Measurements from ENCODE around the gene GPHN.

DNA sequence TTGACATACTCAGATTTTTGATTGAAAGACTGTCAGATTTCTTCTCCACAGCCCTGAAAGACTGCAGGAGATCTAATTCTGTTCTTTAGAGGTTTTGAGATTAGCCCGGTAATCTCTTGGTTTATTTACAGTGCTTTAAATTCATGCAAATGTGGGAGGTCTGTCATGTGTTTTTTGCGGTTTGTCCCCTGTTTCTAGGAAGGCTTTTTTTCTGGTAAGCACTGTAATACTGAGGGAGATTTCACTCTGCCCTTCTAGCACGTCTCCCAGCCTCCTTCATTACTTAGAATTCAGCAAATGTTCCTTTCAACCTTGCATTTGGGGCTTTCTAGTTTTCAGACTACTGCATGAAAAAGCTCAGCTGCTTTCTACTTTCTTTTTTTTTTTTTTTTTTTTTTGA is 31.1 kb downstream of the GPHN start:
- TF ChIP-seq POLR2A (IDR thresholded peaks at IDR 0.05) (no peak), CTCF (IDR thresholded peaks at IDR 0.05) (no peak)
